ENCODE data around the gene DCDC2. TPM values are rescaled to one million over a fixed set of nuclear protein-coding genes. Genes with fewer than 3 reads are reported as not detected.
A peak's percentile ranks its signal among the peaks of the same experiment; 100 is the strongest.

DCDC2 gene
- total RNA-seq, result 10 to 100 TPM in 1 of 7 donors, 1 to 10 TPM in 4, under 1 TPM in 1, not detected in 1; 0.20 to 12.4 (median 1.3) TPM
- polyA plus RNA-seq, result under 1 TPM; 0.19 to 0.37 TPM
- long read RNA-seq, donor 1, full-length matches to known transcripts, result 2 of 2 reads
- long read RNA-seq, donor 1, partial matches to known transcripts, result 0 of 2 reads
- long read RNA-seq, donor 1, other reads (novel, unspliced or antisense), result 0 of 2 reads
- long read RNA-seq, donor 2, full-length matches to known transcripts, result 4 of 4 reads
- long read RNA-seq, donor 2, partial matches to known transcripts, result 0 of 4 reads
- long read RNA-seq, donor 2, other reads (novel, unspliced or antisense), result 0 of 4 reads
- long read RNA-seq, donor 3, full-length matches to known transcripts, result 2 of 2 reads
- long read RNA-seq, donor 3, partial matches to known transcripts, result 0 of 2 reads
- long read RNA-seq, donor 3, other reads (novel, unspliced or antisense), result 0 of 2 reads

DNA sequence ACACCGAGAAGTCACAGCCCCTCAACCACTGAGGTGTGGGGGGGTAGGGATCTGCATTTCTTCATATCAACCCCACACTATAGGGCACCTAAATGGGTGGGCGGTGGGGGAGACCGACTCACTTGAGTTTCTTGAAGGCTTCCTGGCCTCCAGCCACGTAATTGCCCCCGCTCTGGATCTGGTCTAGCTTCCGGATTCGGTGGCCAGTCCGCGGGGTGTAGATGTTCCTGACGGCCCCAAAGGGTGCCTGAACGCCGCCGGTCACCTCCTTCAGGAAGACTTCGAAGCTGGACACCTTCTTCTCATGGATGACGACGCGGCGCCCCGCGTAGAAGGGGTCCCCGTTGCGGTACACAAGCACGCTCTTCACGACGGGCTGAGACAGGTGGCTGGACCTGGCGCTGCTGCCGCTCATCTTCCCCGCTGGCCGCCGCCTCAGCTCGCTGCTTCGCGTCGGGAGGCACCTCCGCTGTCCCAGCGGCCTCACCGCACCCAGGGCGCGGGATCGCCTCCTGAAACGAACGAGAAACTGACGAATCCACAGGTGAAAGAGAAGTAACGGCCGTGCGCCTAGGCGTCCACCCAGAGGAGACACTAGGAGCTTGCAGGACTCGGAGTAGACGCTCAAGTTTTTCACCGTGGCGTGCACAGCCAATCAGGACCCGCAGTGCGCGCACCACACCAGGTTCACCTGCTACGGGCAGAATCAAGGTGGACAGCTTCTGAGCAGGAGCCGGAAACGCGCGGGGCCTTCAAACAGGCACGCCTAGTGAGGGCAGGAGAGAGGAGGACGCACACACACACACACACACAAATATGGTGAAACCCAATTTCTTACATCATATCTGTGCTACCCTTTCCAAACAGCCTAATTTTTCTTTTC lies at the start of gene DCDC2:
Gene DCDC2 (minus strand): TSS at position 724 of the 883 bp plus-strand sequence. CDS start 309 bp downstream, at position 415.
- intact Hi-C loops (cut with DNase I), result no loop called here
- no peak within 1 kb of the TSS for H3K27ac ChIP-seq
- TF ChIP-seq, protein P1, sequence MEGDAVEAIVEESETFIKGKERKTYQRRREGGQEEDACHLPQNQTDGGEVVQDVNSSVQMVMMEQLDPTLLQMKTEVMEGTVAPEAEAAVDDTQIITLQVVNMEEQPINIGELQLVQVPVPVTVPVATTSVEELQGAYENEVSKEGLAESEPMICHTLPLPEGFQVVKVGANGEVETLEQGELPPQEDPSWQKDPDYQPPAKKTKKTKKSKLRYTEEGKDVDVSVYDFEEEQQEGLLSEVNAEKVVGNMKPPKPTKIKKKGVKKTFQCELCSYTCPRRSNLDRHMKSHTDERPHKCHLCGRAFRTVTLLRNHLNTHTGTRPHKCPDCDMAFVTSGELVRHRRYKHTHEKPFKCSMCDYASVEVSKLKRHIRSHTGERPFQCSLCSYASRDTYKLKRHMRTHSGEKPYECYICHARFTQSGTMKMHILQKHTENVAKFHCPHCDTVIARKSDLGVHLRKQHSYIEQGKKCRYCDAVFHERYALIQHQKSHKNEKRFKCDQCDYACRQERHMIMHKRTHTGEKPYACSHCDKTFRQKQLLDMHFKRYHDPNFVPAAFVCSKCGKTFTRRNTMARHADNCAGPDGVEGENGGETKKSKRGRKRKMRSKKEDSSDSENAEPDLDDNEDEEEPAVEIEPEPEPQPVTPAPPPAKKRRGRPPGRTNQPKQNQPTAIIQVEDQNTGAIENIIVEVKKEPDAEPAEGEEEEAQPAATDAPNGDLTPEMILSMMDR (IDR thresholded peaks at IDR 0.05), result no peak
- TF ChIP-seq POLR2A (IDR thresholded peaks at IDR 0.05) (no peak), EP300 (IDR thresholded peaks at IDR 0.05) (no peak)

DNA sequence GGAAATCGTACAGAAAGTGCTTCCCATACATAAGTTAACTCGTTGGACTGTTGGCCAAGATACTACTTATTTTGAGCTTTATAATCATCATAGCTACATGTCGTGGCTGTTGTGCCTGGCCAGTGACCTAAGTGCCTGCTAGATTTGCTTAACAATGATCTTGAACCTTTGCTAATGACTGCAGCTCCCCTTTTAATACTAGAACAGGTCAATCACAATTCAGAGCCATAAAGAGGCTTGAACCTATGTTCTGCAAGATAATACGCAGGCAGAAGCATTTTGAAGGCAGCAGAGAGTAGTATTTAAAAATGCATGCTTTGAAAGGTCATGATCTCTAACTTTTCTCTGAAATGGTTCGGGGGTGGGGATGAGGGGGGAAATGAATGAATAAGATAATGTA lies 47.4 kb upstream of the DCDC2 start:
- Histone ChIP-seq H3K4me3 (no peak overlapping the region), H3K36me3 (no peaks in the 10 kb centered on the region), H3K9me3 (no peaks in the 10 kb centered on the region), H3K27ac (no peak overlapping the region), H3K4me1 (ENCODE audit: insufficient read depth) (peaks cover 5% of the 10 kb centered on the region), H3K27me3 (no peaks in the 10 kb centered on the region)
- WGBS, 3 donors, result 75 to 88% (median 87%) methylated on average over 5 of the region's 5 CpGs
- intact Hi-C loops (cut with DNase I), result no loop called here
- TF ChIP-seq, protein P1 (IDR thresholded peaks at IDR 0.05), result no peak
- no peak for TF ChIP-seq EP300 (IDR thresholded peaks at IDR 0.05)
- no peak for DNase-seq

More for the DNA sequence above, at the start of gene DCDC2:
- WGBS, 3 donors, result 7 to 12% (median 11%) methylated on average over 48 to 61 of the region's 61 CpGs
- no peaks in the 10 kb centered on the region for H3K9me3 ChIP-seq
- no peaks in the 10 kb centered on the region for H3K27me3 ChIP-seq
- H3K36me3 ChIP-seq, result no peaks in the 10 kb centered on the region
- no peaks in the 10 kb centered on the region for H3K4me1 ChIP-seq (ENCODE audit: insufficient read depth)
- H3K4me3 ChIP-seq, result peak within 1 kb of the TSS; percentile 32
- DNase-seq, result peak; percentile 20 to 40 (median 37)

GRCh38 chr6:24403501-24403824 lies 45.6 kb upstream of the DCDC2 start:
- DNase-seq, result no peak
- Histone ChIP-seq H3K27ac (peak overlapping the region; percentile 49 to 70), H3K27me3 (no peaks in the 10 kb centered on the region), H3K4me3 (peak overlapping the region; percentile 50), H3K36me3 (no peaks in the 10 kb centered on the region), H3K9me3 (no peaks in the 10 kb centered on the region), H3K4me1 (ENCODE audit: insufficient read depth) (peaks cover 5% of the 10 kb centered on the region)
- TF ChIP-seq, protein P1 (IDR thresholded peaks at IDR 0.05), result no peak
- no peak for TF ChIP-seq POLR2A (IDR thresholded peaks at IDR 0.05)
- TF ChIP-seq EP300 (IDR thresholded peaks at IDR 0.05), result no peak
- intact Hi-C loops (cut with DNase I), result no loop called here
- 2 to 6% (median 3%) methylated on average over 12 of the region's 12 CpGs for WGBS, 3 donors

DNA sequence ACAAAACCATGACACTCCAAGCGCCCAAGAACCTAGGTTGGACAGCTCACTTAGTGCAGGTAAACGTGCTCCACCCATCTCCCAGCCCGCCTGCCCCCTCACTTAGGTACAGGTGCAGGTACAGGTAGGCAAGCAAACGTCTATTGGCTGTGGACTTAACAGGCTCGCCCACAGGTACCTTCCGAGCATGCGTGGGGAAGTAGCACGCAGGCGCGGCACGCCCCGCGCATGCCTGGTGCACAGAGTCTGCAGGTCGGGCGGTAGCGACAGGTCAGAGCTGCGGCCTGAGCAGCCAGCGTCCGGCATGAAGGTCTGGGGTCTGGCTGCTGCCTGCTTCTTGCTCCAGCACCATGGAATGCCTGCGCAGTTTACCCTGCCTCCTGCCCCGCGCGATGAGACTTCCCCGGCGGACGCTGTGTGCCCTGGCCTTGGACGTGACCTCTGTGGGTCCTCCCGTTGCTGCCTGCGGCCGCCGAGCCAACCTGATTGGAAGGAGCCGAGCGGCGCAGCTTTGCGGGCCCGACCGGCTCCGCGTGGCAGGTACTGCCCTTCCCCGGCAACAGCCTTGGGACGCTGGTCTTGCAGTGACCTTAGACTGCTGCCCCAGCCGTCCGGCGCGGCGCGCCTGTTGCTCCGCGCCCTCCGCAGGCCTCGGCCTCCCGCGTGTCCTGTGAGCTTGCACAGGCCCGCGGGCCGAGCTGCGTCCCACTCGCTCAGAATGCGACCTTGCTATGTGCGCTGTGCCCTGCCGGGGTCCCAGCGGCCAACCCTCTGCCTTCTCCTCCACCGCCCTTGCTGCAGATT lies 45.0 kb upstream of the DCDC2 start, which contains the start of gene MRS2:
Gene MRS2 (plus strand): TSS at position 240 of the 804 bp plus-strand sequence. CDS start 111 bp downstream, at position 351.
- Histone ChIP-seq H3K4me1 (ENCODE audit: insufficient read depth) (peaks cover 5% of the 10 kb centered on the region), H3K4me3 (peak within 1 kb of the TSS; percentile 50), H3K36me3 (no peaks in the 10 kb centered on the region), H3K27me3 (no peaks in the 10 kb centered on the region), H3K27ac (peak within 1 kb of the TSS; percentile 49 to 70), H3K9me3 (no peaks in the 10 kb centered on the region)
- TF ChIP-seq, protein P1 (IDR thresholded peaks at IDR 0.05), result no peak
- TF ChIP-seq POLR2A (IDR thresholded peaks at IDR 0.05), result no peak
- no peak for TF ChIP-seq EP300 (IDR thresholded peaks at IDR 0.05)
- intact Hi-C loops (cut with DNase I), result no loop called here
- peak; percentile 74 to 86 (median 80) for DNase-seq
- 0 to 1% (median 0%) methylated on average over 36 to 63 of the region's 63 CpGs for WGBS, 3 donors

Measured in ovary (tissue), 10 donors.